H1 (cell line): ENCODE measurements around the gene PPM1M. TPM values are rescaled to one million over a fixed set of nuclear protein-coding genes. Genes with fewer than 3 reads are reported as not detected.

Experiments
- CTCF ChIA-PET: fragments of 300-600 bp; sonication (Branson Sonifier 250); formaldehyde crosslinking; loops from one replicate; lab custom pipeline; 2021; ENCODE audit not compliant: partially characterized antibody; lab: Charles Lee
- POLR2A ChIA-PET: fragments of 300-600 bp; sonication (Branson Sonifier 250); formaldehyde crosslinking; loops from one replicate; lab custom pipeline; 2021; ENCODE audit warnings: inconsistent platforms; ENCODE audit not compliant: partially characterized antibody; lab: Charles Lee
- DNase-seq, 2 experiments: peaks; one replicate each; pipeline versions ENCODE4 v3.0.0 to v3.0.0-alpha.2; 2010 to 2022; ENCODE audit warnings: low spot score in 2 of 2, low read depth in 1 of 2, mixed read lengths in 1 of 2
- FAIRE-seq: peaks from 2 replicates; lab custom pipeline; 2011; peaks lifted over from hg19 to GRCh38; lab: Jason Lieb, UNC
- H2AFZ ChIP-seq: 2 replicates; pipeline ENCODE4 v1.8.1; 2012; ENCODE audit warnings: low read length, inconsistent platforms
- H2AK5ac ChIP-seq: 2 replicates; pipeline ENCODE4 v1.6.1; 2013; ENCODE audit warnings: low read depth, low read length
- H2BK120ac ChIP-seq: replicated peaks from 2 replicates; pipeline ENCODE3; 2013; ENCODE audit warnings: low read depth, low read length, inconsistent platforms
- H2BK12ac ChIP-seq: 2 replicates; pipeline ENCODE4 v1.6.1; 2013; ENCODE audit warnings: low read depth, low read length
- H2BK15ac ChIP-seq: 2 replicates; pipeline ENCODE4 v1.6.1; 2013; ENCODE audit warnings: low read length
- H2BK20ac ChIP-seq: 2 replicates; pipeline ENCODE4 v1.6.1; 2013; ENCODE audit warnings: low read length
- H2BK5ac ChIP-seq: 2 replicates; pipeline ENCODE4 v1.6.1; 2013; ENCODE audit warnings: low read depth, low read length
- H3K14ac ChIP-seq: 2 replicates; pipeline ENCODE4 v1.6.1; 2013; ENCODE audit warnings: inconsistent platforms; ENCODE audit not compliant: insufficient read length
- H3K18ac ChIP-seq: 2 replicates; pipeline ENCODE4 v1.6.1; 2013; ENCODE audit warnings: low read length; ENCODE audit errors: extremely low read depth
- H3K23ac ChIP-seq: 2 replicates; pipeline ENCODE4 v1.6.1; 2013; ENCODE audit warnings: inconsistent platforms; ENCODE audit not compliant: insufficient read length
- H3K23me2 ChIP-seq: 2 replicates; pipeline ENCODE4 v1.6.1; 2013; ENCODE audit warnings: low read depth, low read length
- H3K27ac ChIP-seq: 2 replicates; pipeline ENCODE4 v1.6.1; 2011; ENCODE audit warnings: low read depth, low read length, inconsistent platforms
- H3K27me3 ChIP-seq, 4 experiments: replicated peaks in 1 of 4; 1 replicate in 1 of 4; 2 replicates in 3 of 4; pipeline versions ENCODE4 v1.6.1 to v1.8.1; 2011 to 2013; ENCODE audit warnings: low read length in 3 of 4, mild to moderate bottlenecking in 3 of 4, inconsistent platforms in 2 of 4, mixed read lengths in 2 of 4, moderate library complexity in 1 of 4; ENCODE audit not compliant: control insufficient read depth in 3 of 4, insufficient read depth in 3 of 4; ENCODE audit errors: extremely low read depth in 1 of 4
- H3K36me3 ChIP-seq, 4 experiments: 2 replicates each; pipeline versions ENCODE4 v1.6.1 to v1.8.1; 2011 to 2013; ENCODE audit warnings: mild to moderate bottlenecking in 4 of 4, low read length in 3 of 4, moderate library complexity in 2 of 4, control low read depth in 1 of 4, inconsistent platforms in 1 of 4; ENCODE audit not compliant: insufficient read depth in 4 of 4, control insufficient read depth in 2 of 4
- H3K4ac ChIP-seq: replicated peaks from 2 replicates; pipeline ENCODE3; 2013; ENCODE audit warnings: low read length, low read depth, mixed read lengths, inconsistent platforms; ENCODE audit not compliant: insufficient read length
- H3K4me1 ChIP-seq, 4 experiments: replicated peaks in 1 of 4; 1 replicate in 1 of 4; 2 replicates in 3 of 4; pipeline versions ENCODE4 v1.6.1 to v1.8.1; 2011 to 2013; ENCODE audit warnings: low read length in 3 of 4, inconsistent platforms in 2 of 4, mixed read lengths in 1 of 4; ENCODE audit not compliant: insufficient read depth in 4 of 4, control insufficient read depth in 3 of 4
- H3K4me2 ChIP-seq, 2 experiments: 2 replicates each; pipeline versions ENCODE4 v1.6.1 to v1.8.1; 2011 to 2013; ENCODE audit warnings: low read depth in 2 of 2, low read length in 2 of 2, control low read depth in 1 of 2, inconsistent platforms in 1 of 2, mild to moderate bottlenecking in 1 of 2; ENCODE audit not compliant: insufficient read depth in 1 of 2
- H3K4me3 ChIP-seq, 4 experiments: fragments of 200-600, 300-600 bp in 1 of 4; sonication (generic), shearing (Covaris generic), sonication (Bioruptor Twin) in 1 of 4; 2 replicates each; pipeline versions ENCODE4 v1.5.1 to v1.8.1; 2011 to 2016; ENCODE audit warnings: low read length in 4 of 4, low read depth in 3 of 4, control low read depth in 2 of 4, inconsistent platforms in 2 of 4, mild to moderate bottlenecking in 2 of 4, mixed read lengths in 1 of 4, moderate library complexity in 1 of 4; ENCODE audit not compliant: insufficient read depth in 2 of 4; ENCODE audit errors: extremely low read depth in 1 of 4
- H3K56ac ChIP-seq: replicated peaks from 2 replicates; pipeline ENCODE3; 2013; ENCODE audit warnings: low read depth, mild to moderate bottlenecking, mixed read lengths, low read length, inconsistent platforms; ENCODE audit not compliant: insufficient read length
- H3K79me1 ChIP-seq: 2 replicates; pipeline ENCODE4 v1.6.1; 2013; ENCODE audit warnings: low read depth, low read length, control low read depth
- H3K79me2 ChIP-seq, 2 experiments: 2 replicates each; pipeline versions ENCODE4 v1.6.1 to v1.8.1; 2012 to 2013; ENCODE audit warnings: low read length in 2 of 2, mild to moderate bottlenecking in 2 of 2, inconsistent platforms in 1 of 2; ENCODE audit not compliant: insufficient read depth in 2 of 2, control insufficient read depth in 1 of 2
- H3K9ac ChIP-seq, 4 experiments: replicated peaks in 1 of 4; 1 replicate in 1 of 4; 2 replicates in 3 of 4; pipeline versions ENCODE4 v1.6.1 to v1.8.1; 2011 to 2013; ENCODE audit warnings: low read depth in 3 of 4, low read length in 3 of 4, control low read depth in 2 of 4, mild to moderate bottlenecking in 2 of 4, moderate library complexity in 2 of 4, inconsistent platforms in 1 of 4; ENCODE audit errors: extremely low read depth in 1 of 4
- H3K9me3 ChIP-seq, 2 experiments: 2 replicates each; pipeline versions ENCODE4 v1.6.1 to v1.8.1; 2012 to 2013; ENCODE audit warnings: mild to moderate bottlenecking in 2 of 2, moderate library complexity in 2 of 2, control low read depth in 1 of 2, inconsistent platforms in 1 of 2, low read depth in 1 of 2, low read length in 1 of 2, mixed read lengths in 1 of 2; ENCODE audit not compliant: insufficient read depth in 2 of 2
- H4K20me1 ChIP-seq, 2 experiments: replicated peaks in 1 of 2; 2 replicates each; pipeline versions ENCODE3 to v1.8.1; 2011 to 2013; ENCODE audit warnings: inconsistent platforms in 2 of 2, low read length in 2 of 2, mild to moderate bottlenecking in 1 of 2; ENCODE audit not compliant: insufficient read depth in 2 of 2, control insufficient read depth in 1 of 2
- H4K5ac ChIP-seq: 2 replicates; pipeline ENCODE4 v1.6.1; 2013; ENCODE audit warnings: low read length, low read depth, mixed read lengths, inconsistent platforms; ENCODE audit not compliant: insufficient read length
- H4K8ac ChIP-seq: 2 replicates; pipeline ENCODE4 v1.8.0; 2013; ENCODE audit warnings: mild to moderate bottlenecking, moderate library complexity, low read length, inconsistent platforms; ENCODE audit not compliant: insufficient read depth; ENCODE audit errors: extremely low read depth
- H4K91ac ChIP-seq: replicated peaks from 2 replicates; pipeline ENCODE3; 2013; ENCODE audit warnings: low read length, mixed read lengths, inconsistent platforms; ENCODE audit not compliant: insufficient read length
- SIX5 ChIP-seq: IDR thresholded peaks from 2 replicates; pipeline ENCODE4 v1.6.1; 2011; ENCODE audit warnings: mild to moderate bottlenecking, low read depth, low read length
- USF2 ChIP-seq: IDR thresholded peaks from 2 replicates; pipeline ENCODE4 v1.6.1; 2011; ENCODE audit warnings: low read length, improper control_type of control experiment
- WGBS, 2 experiments: shearing (Covaris generic) in 1 of 2; methylation state at CpG; one replicate each; pipeline versions ENCODE4 v1.1.6 to v1.1.7; 2013 to 2015; ENCODE audit warnings: low lambda C conversion rate in 2 of 2, mixed read lengths in 2 of 2, inconsistent platforms in 1 of 2, low coverage in 1 of 2, missing lambda C conversion rate in 1 of 2; ENCODE audit not compliant: insufficient replicate concordance in 2 of 2, insufficient coverage in 1 of 2, insufficient read length in 1 of 2; ENCODE audit errors: extremely low coverage in 1 of 2, missing lambda C conversion rate in 1 of 2; 5-methylcytosine and 5-hydroxymethylcytosine counted together
- polyA plus RNA-seq, 7 experiments: library from polyadenylated mRNA; depleted of rRNA in 3 of 7; stranded (reverse) in 5 of 7; unstranded in 2 of 7; fragments of >200 nt in 5 of 7; fragments of 200-250 nt in 2 of 7; gene quantifications; 1 replicate in 5 of 7; 2 replicates in 1 of 7; 4 replicates in 1 of 7; pipeline versions ENCODE4 v1.2.1 to v1.2.3, GENCODE V29; 2011 to 2013; ENCODE audit warnings: missing spikeins in 2 of 7, mixed read lengths in 2 of 7
- total RNA-seq: library from RNA; stranded (reverse); fragmentation: NEBNext Ultra II Directional; extraction: Animal tissue kit (Norgen Biotek cat#: 25700); gene quantifications from 2 replicates; pipeline ENCODE4 v1.2.1, GENCODE V29; 2021

The PPM1M gene
- total and polyA plus RNA-seq, 2 of the 8 experiments (the other 6 are each of a cell fraction or from before 2014, with no cell fraction given), result 5.2 to 6.3 TPM

- Histone ChIP-seq H3K27ac (no peak overlapping the region), H3K27me3 (no peaks in the 10 kb centered on the region), H4K20me1 (no peaks in the 10 kb centered on the region), H3K79me2 (no peaks in the 10 kb centered on the region), H3K4me1 (peaks cover 0 to 3% (median 1%) of the 10 kb centered on the region in 4 experiments; a peak in 4 of 7 replicates), H3K4me3 (no peak overlapping the region), H3K9ac (no peak overlapping the region), H3K23ac (no peak overlapping the region), H3K4me2 (no peak overlapping the region), H2BK120ac (no peak overlapping the region), H4K8ac (no peak overlapping the region), H3K4ac (no peak overlapping the region), H2AFZ (no peak overlapping the region), H2BK5ac (no peak overlapping the region), H3K23me2 (peaks cover 5% of the 10 kb centered on the region; the same call in 1 of the 2 replicates), H2BK15ac (no peak overlapping the region), H3K36me3 (no peaks in the 10 kb centered on the region), H4K91ac (no peak overlapping the region), H3K9me3 (no peaks in the 10 kb centered on the region), H4K5ac (no peak overlapping the region), H2AK5ac (no peak overlapping the region), H3K79me1 (no peaks in the 10 kb centered on the region; the same call in 1 of the 2 replicates), H2BK20ac (no peak overlapping the region), H2BK12ac (no peak overlapping the region), H3K56ac (no peak overlapping the region), H3K14ac (no peak overlapping the region), H3K18ac (no peak overlapping the region)
- CTCF ChIA-PET, result interaction anchor here (1.0 to 15.3 kb wide), 15 partner anchors 8 to 158 kb away, joined by 3 to 198 read pairs (median 5); no protein-coding TSS in a partner anchor
- POLR2A ChIA-PET, result interaction anchor here (0.6 to 6.5 kb wide), 8 partner anchors 9 to 72 kb away, joined by 3 to 76 read pairs (median 6); partner anchors contain the start of gene WDR82
- WGBS, 2 experiments, result 85% methylated on average over 1 of the region's 1 CpG; no CpG with 5 or more reads in 1 of the 2 experiments
- FAIRE-seq, result no peak
- no peak for TF ChIP-seq SIX5
- no peak for TF ChIP-seq USF2
- no peak for DNase-seq
Measured at GRCh38 chr3:52289338-52289746, 43.8 kb downstream of the PPM1M start.
